AG10803 (cell line): ENCODE results near the gene DLG5.

Experiments
- DNase-seq: peaks from one replicate; pipeline ENCODE4 v3.0.0; 2010; ENCODE audit warnings: low read depth
- H3K4me3 ChIP-seq: 2 replicates; pipeline ENCODE4 v1.5.1; 2011; ENCODE audit warnings: mild to moderate bottlenecking, low read length, control low read depth
- TF ChIP-seq, protein P1 (sequence below): conservative IDR thresholded peaks from 2 replicates; pipeline ENCODE4 v1.5.1; 2011; ENCODE audit warnings: mild to moderate bottlenecking, low read length, control low read depth, inconsistent platforms

Gene DLG5

DNA sequence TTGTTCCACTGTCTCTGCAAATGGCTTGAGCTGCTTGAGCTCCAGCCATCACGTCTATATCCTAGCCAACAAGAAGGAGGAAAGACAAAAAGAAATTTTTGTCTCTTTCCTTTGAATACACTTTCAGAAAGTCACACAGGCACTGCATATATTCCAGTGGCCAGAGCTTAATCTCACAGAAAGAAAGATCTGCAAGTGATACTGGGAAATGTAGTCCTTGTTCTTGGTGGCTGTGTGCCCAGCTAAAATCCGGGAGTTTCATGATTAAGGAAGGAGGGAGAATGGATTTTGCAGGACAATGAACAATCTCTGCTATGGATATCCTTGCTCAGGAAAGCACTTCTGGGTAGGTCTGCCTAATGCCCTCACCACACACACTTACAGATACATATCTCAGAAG, 19.5 kb upstream of the DLG5 start:
- TF ChIP-seq, protein P1, sequence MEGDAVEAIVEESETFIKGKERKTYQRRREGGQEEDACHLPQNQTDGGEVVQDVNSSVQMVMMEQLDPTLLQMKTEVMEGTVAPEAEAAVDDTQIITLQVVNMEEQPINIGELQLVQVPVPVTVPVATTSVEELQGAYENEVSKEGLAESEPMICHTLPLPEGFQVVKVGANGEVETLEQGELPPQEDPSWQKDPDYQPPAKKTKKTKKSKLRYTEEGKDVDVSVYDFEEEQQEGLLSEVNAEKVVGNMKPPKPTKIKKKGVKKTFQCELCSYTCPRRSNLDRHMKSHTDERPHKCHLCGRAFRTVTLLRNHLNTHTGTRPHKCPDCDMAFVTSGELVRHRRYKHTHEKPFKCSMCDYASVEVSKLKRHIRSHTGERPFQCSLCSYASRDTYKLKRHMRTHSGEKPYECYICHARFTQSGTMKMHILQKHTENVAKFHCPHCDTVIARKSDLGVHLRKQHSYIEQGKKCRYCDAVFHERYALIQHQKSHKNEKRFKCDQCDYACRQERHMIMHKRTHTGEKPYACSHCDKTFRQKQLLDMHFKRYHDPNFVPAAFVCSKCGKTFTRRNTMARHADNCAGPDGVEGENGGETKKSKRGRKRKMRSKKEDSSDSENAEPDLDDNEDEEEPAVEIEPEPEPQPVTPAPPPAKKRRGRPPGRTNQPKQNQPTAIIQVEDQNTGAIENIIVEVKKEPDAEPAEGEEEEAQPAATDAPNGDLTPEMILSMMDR = no peak
- DNase-seq = peak; percentile 13
- H3K4me3 ChIP-seq = no peak overlapping the region

- peak; percentile 98 for DNase-seq
- no peak overlapping the region for H3K4me3 ChIP-seq
- TF ChIP-seq, protein P1 = no peak
Observed at GRCh38 chr10:77944519-77944918, 18.0 kb upstream of the DLG5 start.

GRCh38 chr10:77943121-77943901, 16.8 kb upstream of the DLG5 start:
- H3K4me3 ChIP-seq = no peak overlapping the region
- TF ChIP-seq, protein P1 = no peak
- DNase-seq = peak; percentile 84

DNA sequence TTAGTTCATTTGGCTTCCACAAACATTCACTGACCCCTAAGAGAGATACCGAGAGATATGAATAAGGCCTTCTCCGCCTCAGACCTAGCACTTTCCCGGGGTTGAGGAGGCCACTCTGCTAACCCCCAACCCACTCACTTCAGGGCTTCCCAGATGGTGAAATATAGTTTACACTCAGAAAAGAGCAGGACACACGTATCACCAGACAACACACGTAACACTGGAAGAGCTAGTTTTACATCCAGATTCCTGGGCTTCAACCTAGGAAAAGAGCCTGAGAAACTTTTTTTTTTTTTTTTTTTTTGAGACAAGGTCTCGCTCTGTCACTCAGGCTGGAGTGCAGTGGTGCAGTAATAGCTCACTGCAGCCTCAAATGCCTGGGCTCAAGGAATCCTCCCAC, 15.2 kb upstream of the DLG5 start:
- DNase-seq = no peak
- TF ChIP-seq, protein P1 = no peak

DNA sequence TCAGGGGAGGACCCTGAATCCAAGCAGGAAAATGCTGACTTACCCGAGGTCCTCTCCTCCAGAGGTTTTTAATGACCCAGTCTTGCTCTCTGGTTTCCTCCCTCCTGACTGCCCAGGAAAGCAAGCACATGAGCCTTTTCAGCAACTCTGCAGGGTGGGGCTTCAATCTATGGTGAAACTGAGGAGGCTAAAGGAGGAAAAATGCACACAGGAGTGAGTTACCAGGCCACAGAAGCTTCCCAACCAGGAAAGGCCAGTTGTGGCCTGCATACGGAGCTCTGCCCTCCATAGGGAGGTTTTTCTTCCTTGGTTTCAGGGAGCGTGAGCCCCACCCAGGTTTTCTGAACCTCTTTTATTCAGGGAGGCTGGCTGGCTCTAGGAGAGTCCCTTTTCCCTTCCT, 14.1 kb upstream of the DLG5 start:
- no peak for DNase-seq
- TF ChIP-seq, protein P1 = no peak
- no peak overlapping the region for H3K4me3 ChIP-seq

More for the DNA sequence above, 15.2 kb upstream of the DLG5 start:
- H3K4me3 ChIP-seq = no peak overlapping the region

GRCh38 chr10:77940225-77940624, 13.7 kb upstream of the DLG5 start:
- no peak overlapping the region for H3K4me3 ChIP-seq
- DNase-seq = no peak
- TF ChIP-seq, protein P1 = no peak

- DNase-seq = peak; percentile 87
- H3K4me3 ChIP-seq = no peak overlapping the region
- TF ChIP-seq, protein P1 = no peak
Observed at GRCh38 chr10:77939561-77940001, 13.0 kb upstream of the DLG5 start.
